Bronchial epithelial cell (primary cell): ENCODE measurements around the gene CFAP74. TPM values are rescaled to one million over a fixed set of nuclear protein-coding genes. Genes with fewer than 3 reads are reported as not detected.

ENCODE experiments used
- DNase-seq: peaks from one replicate; pipeline ENCODE4 v3.0.0-alpha.2; 2010; ENCODE audit warnings: low read depth
- FAIRE-seq: peaks from 2 replicates; lab custom pipeline; 2011; peaks lifted over from hg19 to GRCh38; lab: Jason Lieb, UNC
- H3K27me3 ChIP-seq: 2 replicates; pipeline ENCODE4 v1.5.1; 2011; ENCODE audit warnings: low read length; ENCODE audit not compliant: control insufficient read depth, insufficient read depth
- H3K36me3 ChIP-seq: 2 replicates; pipeline ENCODE4 v1.5.1; 2011; ENCODE audit warnings: low read length; ENCODE audit not compliant: control insufficient read depth, insufficient read depth
- H3K4me3 ChIP-seq: 2 replicates; pipeline ENCODE4 v1.5.1; 2011; ENCODE audit warnings: mild to moderate bottlenecking, low read depth, low read length, control low read depth
- total RNA-seq: library from RNA; depleted of rRNA; stranded (reverse); fragments of >200 nt; gene quantifications from 2 replicates; pipeline ENCODE4 v1.2.1, GENCODE V29; 2014
- TF ChIP-seq, protein P1 (sequence below): IDR thresholded peaks from 2 replicates; pipeline ENCODE4 v1.5.1; 2011; ENCODE audit warnings: mild to moderate bottlenecking, moderate library complexity, low read length, control low read depth, inconsistent platforms; ENCODE audit not compliant: insufficient read depth, severe bottlenecking

CFAP74 gene
- total RNA-seq, 1 donor from 2014 or later = not detected

DNA sequence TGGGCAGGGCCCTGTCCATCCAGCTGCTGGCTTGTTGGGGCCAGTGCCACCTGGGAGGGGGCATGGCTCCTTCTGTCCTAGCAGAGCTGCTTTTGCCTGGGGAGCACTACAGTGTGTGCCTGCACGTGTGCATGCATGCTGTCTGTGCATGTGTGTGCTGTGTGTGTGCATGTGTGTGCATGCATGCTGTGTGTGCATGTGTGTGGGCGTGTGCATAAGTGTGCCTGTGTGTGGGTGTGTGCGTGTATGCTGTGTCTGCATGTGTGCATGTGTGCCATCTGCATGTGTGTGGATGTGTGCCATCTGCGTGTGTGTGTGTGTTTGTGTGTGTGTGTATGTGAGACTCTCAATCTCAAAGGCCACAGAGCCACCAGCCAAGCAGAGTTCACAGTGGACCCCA is 38.3 kb upstream of the CFAP74 start:
- TF ChIP-seq, protein P1, sequence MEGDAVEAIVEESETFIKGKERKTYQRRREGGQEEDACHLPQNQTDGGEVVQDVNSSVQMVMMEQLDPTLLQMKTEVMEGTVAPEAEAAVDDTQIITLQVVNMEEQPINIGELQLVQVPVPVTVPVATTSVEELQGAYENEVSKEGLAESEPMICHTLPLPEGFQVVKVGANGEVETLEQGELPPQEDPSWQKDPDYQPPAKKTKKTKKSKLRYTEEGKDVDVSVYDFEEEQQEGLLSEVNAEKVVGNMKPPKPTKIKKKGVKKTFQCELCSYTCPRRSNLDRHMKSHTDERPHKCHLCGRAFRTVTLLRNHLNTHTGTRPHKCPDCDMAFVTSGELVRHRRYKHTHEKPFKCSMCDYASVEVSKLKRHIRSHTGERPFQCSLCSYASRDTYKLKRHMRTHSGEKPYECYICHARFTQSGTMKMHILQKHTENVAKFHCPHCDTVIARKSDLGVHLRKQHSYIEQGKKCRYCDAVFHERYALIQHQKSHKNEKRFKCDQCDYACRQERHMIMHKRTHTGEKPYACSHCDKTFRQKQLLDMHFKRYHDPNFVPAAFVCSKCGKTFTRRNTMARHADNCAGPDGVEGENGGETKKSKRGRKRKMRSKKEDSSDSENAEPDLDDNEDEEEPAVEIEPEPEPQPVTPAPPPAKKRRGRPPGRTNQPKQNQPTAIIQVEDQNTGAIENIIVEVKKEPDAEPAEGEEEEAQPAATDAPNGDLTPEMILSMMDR = no peak
- peak; percentile 92 for FAIRE-seq
- Histone ChIP-seq H3K27me3 (no peaks in the 10 kb centered on the region), H3K36me3 (no peaks in the 10 kb centered on the region), H3K4me3 (no peak overlapping the region)
- DNase-seq = no peak

GRCh38 chr1:2041305-2041704 is 37.7 kb upstream of the CFAP74 start:
- Histone ChIP-seq H3K36me3 (no peaks in the 10 kb centered on the region), H3K4me3 (no peak overlapping the region), H3K27me3 (no peaks in the 10 kb centered on the region)
- no peak for FAIRE-seq
- DNase-seq = no peak
- TF ChIP-seq, protein P1 = no peak

- H3K27me3 ChIP-seq = no peaks in the 10 kb centered on the region
- FAIRE-seq (no peak), DNase-seq (no peak)
- no peaks in the 10 kb centered on the region for H3K36me3 ChIP-seq
- H3K4me3 ChIP-seq = no peak overlapping the region
- TF ChIP-seq, protein P1 = no peak
These were observed 35.7 kb upstream of the CFAP74 start for GRCh38 chr1:2039251-2039650.

- DNase-seq (no peak), FAIRE-seq (no peak)
- Histone ChIP-seq H3K27me3 (no peaks in the 10 kb centered on the region), H3K36me3 (no peaks in the 10 kb centered on the region), H3K4me3 (no peak overlapping the region)
- TF ChIP-seq, protein P1 = no peak
These were observed 34.6 kb upstream of the CFAP74 start for GRCh38 chr1:2038229-2038628.

DNA sequence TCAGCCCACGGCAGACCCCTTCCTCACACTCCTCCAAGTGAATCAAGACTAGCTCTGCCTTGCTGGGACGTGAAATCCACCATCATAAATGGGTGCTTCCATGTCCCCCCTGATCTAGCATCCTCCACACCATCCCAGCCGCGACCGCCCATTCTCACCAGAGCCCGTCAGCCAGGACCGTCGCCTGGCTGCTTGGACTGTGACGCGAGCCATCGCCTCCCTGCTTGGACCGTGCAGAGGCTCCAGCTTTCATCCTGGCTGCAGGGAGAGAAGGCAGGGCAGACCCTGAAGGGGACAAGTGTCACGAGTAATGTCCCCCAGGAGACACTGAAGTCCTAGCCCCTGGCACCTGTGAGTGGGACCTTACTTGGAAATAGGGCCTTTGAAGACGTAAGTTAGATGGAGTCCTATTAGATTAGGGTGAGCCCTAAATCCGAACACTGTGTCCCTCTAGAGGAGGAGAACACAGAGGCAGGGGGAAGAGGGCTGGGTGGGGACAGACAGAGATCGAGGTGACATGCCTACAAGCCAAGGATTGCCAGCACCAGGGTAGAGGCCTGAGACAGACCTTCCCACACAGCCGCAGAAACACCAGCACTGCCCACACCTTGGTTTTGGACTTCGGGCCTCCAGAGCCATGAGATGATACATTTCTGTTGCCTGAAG is 33.9 kb upstream of the CFAP74 start:
- no peak for FAIRE-seq
- TF ChIP-seq, protein P1 = no peak
- DNase-seq = no peak
- no peak overlapping the region for H3K4me3 ChIP-seq
- H3K27me3 ChIP-seq = no peaks in the 10 kb centered on the region
- H3K36me3 ChIP-seq = no peaks in the 10 kb centered on the region

DNA sequence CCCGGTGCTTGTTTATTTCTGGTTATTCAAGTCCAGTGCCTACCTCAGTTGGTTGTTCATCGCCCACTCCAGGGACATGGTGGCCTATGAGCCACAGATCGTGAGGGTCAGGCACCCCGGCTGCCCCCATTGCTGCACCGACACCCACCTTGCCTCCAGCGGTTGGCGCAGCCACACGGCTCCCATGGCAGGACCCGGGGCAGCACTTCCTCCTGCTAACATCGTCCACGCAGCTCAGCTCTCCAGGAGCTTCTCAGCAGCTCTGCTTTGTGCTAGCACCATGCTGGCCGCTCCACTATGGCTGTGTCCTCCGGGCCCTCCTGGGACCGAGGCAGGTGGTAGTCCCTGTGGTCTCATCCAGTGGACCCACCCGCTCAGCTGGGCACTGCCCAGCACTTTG is 32.7 kb upstream of the CFAP74 start:
- Histone ChIP-seq H3K36me3 (no peaks in the 10 kb centered on the region), H3K27me3 (no peaks in the 10 kb centered on the region), H3K4me3 (no peak overlapping the region)
- DNase-seq (no peak), FAIRE-seq (no peak)
- TF ChIP-seq, protein P1 = no peak
